ENCODE results near the gene DTX3L.

Gene DTX3L

GRCh38 chr3:122564155-122564912 is at the start of gene DTX3L, which contains the start of gene PARP9:
DTX3L (plus strand) TSS chr3:122564338; CDS start chr3:122564427, 89 bp downstream.
PARP9 (minus strand) TSS chr3:122564300; CDS start chr3:122559620, 4,680 bp downstream.
- DNase-seq (ENCODE audit: low read depth in 2 of 2): peak; percentile 57 to 61

GRCh38 chr3:122515020-122515468 is 49.1 kb upstream of the DTX3L start:
- DNase-seq (ENCODE audit: low read depth in 2 of 2): no peak

- DNase-seq (ENCODE audit: low read depth in 2 of 2): no peak
Measured at GRCh38 chr3:122515870-122516269, 48.3 kb upstream of the DTX3L start.

GRCh38 chr3:122516846-122517360 is 47.2 kb upstream of the DTX3L start:
- no peak for DNase-seq (ENCODE audit: low read depth in 2 of 2)

- DNase-seq (ENCODE audit: low read depth in 2 of 2): no peak
Measured at GRCh38 chr3:122519693-122520092, 44.4 kb upstream of the DTX3L start.

GRCh38 chr3:122520861-122521260 is 43.3 kb upstream of the DTX3L start:
- DNase-seq (ENCODE audit: low read depth in 2 of 2): no peak

GRCh38 chr3:122523317-122523716 is 40.8 kb upstream of the DTX3L start:
- no peak for DNase-seq (ENCODE audit: low read depth in 2 of 2)

GRCh38 chr3:122530164-122530563 is 34.0 kb upstream of the DTX3L start:
- no peak for DNase-seq (ENCODE audit: low read depth in 2 of 2)

GRCh38 chr3:122533480-122533879 is 30.7 kb upstream of the DTX3L start:
- no peak for DNase-seq (ENCODE audit: low read depth in 2 of 2)

- DNase-seq (ENCODE audit: low read depth in 2 of 2): peak in 1 of 2 experiments; percentile 23
Measured at GRCh38 chr3:122533931-122534334, 30.2 kb upstream of the DTX3L start.

GRCh38 chr3:122535964-122536631 is 28.0 kb upstream of the DTX3L start:
- DNase-seq (ENCODE audit: low read depth in 2 of 2): no peak

- no peak for DNase-seq (ENCODE audit: low read depth in 2 of 2)
Measured at GRCh38 chr3:122536632-122537001, 27.5 kb upstream of the DTX3L start.

GRCh38 chr3:122538956-122539490 is 25.1 kb upstream of the DTX3L start:
- no peak for DNase-seq (ENCODE audit: low read depth in 2 of 2)

GRCh38 chr3:122546151-122546550 is 18.0 kb upstream of the DTX3L start:
- no peak for DNase-seq (ENCODE audit: low read depth in 2 of 2)

- no peak for DNase-seq (ENCODE audit: low read depth in 2 of 2)
Measured at GRCh38 chr3:122548076-122548475, 16.1 kb upstream of the DTX3L start.

GRCh38 chr3:122548619-122549018 is 15.5 kb upstream of the DTX3L start:
- no peak for DNase-seq (ENCODE audit: low read depth in 2 of 2)

- no peak for DNase-seq (ENCODE audit: low read depth in 2 of 2)
Measured at GRCh38 chr3:122553171-122553570, 11.0 kb upstream of the DTX3L start.

- DNase-seq (ENCODE audit: low read depth in 2 of 2): no peak
Measured at GRCh38 chr3:122555275-122556071, 8.7 kb upstream of the DTX3L start.

GRCh38 chr3:122557356-122557755 is 6.8 kb upstream of the DTX3L start:
- no peak for DNase-seq (ENCODE audit: low read depth in 2 of 2)

GRCh38 chr3:122558605-122559004 is 5.5 kb upstream of the DTX3L start:
- DNase-seq (ENCODE audit: low read depth in 2 of 2): no peak

GRCh38 chr3:122559906-122560305 is 4.2 kb upstream of the DTX3L start:
- no peak for DNase-seq (ENCODE audit: low read depth in 2 of 2)

- no peak for DNase-seq (ENCODE audit: low read depth in 2 of 2)
Measured at GRCh38 chr3:122560680-122561079, 3.5 kb upstream of the DTX3L start.

All from stimulated activated CD4-positive, alpha-beta T cell treated with anti-CD3 and anti-CD28 coated beads, Interleukin-12 subunit alpha, Interleukin-12 subunit beta, amount 100 ng/mL, for 24 hours (primary cell).